ENCODE data around the gene CNGB1. TPM values are rescaled to one million over a fixed set of nuclear protein-coding genes. Genes with fewer than 3 reads are reported as not detected.

CNGB1 gene
- total and polyA plus RNA-seq, 2 of the 13 experiments (the other 11 are each of a cell fraction or from before 2014, with no cell fraction given) = 0.02 to 0.15 TPM

- TF ChIP-seq ZNF878 (CRISPR knock-in tag; IDR thresholded peaks at IDR 0.05) (peak; percentile 86), ZNF703 (CRISPR knock-in tag; IDR thresholded peaks at IDR 0.05; ENCODE audit: borderline replicate concordance) (no peak), ZNF607 (CRISPR knock-in tag; IDR thresholded peaks at IDR 0.05; ENCODE audit: borderline replicate concordance) (no peak), NFAT5 (CRISPR knock-in tag; IDR thresholded peaks at IDR 0.05) (no peak), ARID2 (CRISPR knock-in tag; IDR thresholded peaks at IDR 0.05; ENCODE audit: borderline replicate concordance) (no peak), HDAC2 (CRISPR knock-in tag; IDR thresholded peaks at IDR 0.05) (peak; percentile 97), PCBP1 (IDR thresholded peaks at IDR 0.05; ENCODE audit: borderline replicate concordance, low read depth, low read length) (no peak), HES4 (CRISPR knock-in tag; IDR thresholded peaks at IDR 0.05; ENCODE audit: borderline replicate concordance) (no peak), ETS1 (CRISPR knock-in tag; IDR thresholded peaks at IDR 0.05) (no peak; the same call in 1 of the 2 replicates), FOXO4 (CRISPR knock-in tag; conservative IDR thresholded peaks at IDR 0.05) (no peak), HDAC1 (CRISPR knock-in tag; IDR thresholded peaks at IDR 0.05) (peak; percentile 58; the same call in 1 of the 2 replicates), TRIM24 (CRISPR knock-in tag; IDR thresholded peaks at IDR 0.05) (no peak), HIVEP1 (CRISPR knock-in tag; IDR thresholded peaks at IDR 0.05) (no peak), ZNF451 (CRISPR knock-in tag; IDR thresholded peaks at IDR 0.05) (0 out of 2 replicates have a peak, but pooled peaks have one; percentile 41), IRF2 (CRISPR knock-in tag; IDR thresholded peaks at IDR 0.05) (peak; percentile 87; the same call in 1 of the 2 replicates), ZNF563 (CRISPR knock-in tag; IDR thresholded peaks at IDR 0.05) (peak; percentile 32; the same call in 1 of the 2 replicates), RXRB (CRISPR knock-in tag; IDR thresholded peaks at IDR 0.05; ENCODE audit: borderline replicate concordance) (peak; percentile 97), ZNF468 (CRISPR knock-in tag; IDR thresholded peaks at IDR 0.05) (no peak), ZNF331 (CRISPR knock-in tag; IDR thresholded peaks at IDR 0.05) (peak; percentile 94), ATF7 (IDR thresholded peaks at IDR 0.05) (no peak), ATF7 (CRISPR knock-in tag; IDR thresholded peaks at IDR 0.05) (no peak), ZNF124 (CRISPR knock-in tag; IDR thresholded peaks at IDR 0.05) (no peak; the same call in none of the 2 replicates)
These were observed 76.4 kb downstream of the CNGB1 start (continued) for GRCh38 chr16:57894390-57895080.

Data from HepG2 (cell line).